Measurements from ENCODE around the gene TTC39A.

TTC39A gene

DNA sequence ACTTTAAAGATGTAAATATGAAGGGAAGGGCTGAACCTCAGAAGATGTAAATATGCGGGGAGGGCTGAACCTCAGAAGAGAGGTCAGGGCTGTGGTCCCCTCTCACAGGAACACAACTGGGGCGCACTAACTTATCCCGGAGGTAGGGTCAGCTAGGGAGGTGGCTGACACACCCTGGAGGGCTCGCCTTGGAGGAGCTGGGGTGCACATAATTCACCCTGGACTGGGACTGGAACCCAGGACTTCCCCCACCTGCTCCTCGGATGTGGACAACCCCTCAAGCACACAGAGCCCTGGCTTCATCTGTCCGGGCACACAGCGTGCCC, 13.9 kb upstream of the TTC39A start:
- H3K36me3 Mint-ChIP-seq (ENCODE audit: low read depth): no peaks in the 10 kb centered on the region
- no peaks in the 10 kb centered on the region for H3K9me3 Mint-ChIP-seq
- H3K4me3 Mint-ChIP-seq: peak overlapping the region; percentile 8 to 55 (median 19)
- no peaks in the 10 kb centered on the region for H3K4me1 Mint-ChIP-seq
- peaks cover 75% of the 10 kb centered on the region for H3K27me3 Mint-ChIP-seq (ENCODE audit: low read depth)
- no peak overlapping the region for H3K27ac Mint-ChIP-seq
- TF ChIP-seq CTCF (IDR thresholded peaks at IDR 0.05; ENCODE audit: unreplicated experiment in 3 of 3): no peak

DNA sequence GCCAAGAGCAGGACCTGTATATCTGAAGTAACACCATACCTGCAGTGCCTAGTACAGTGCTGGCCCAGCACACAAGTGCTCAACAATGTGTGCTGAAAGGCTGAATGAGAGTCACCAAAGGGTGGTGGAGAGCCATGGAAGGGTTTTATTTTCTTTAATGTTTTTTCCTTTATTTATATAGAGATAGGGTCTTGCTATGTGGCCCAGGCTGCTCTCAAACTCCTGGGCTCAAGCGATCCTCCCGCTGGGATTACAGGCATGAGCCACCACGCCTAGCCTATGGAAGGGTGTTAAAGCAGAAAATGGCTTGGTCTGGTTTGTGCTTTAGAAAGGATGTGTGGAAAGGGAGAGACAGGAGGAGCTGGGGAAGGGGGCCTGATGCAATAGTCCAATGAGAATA, 13.3 kb upstream of the TTC39A start:
- Mint-ChIP-seq H3K4me3 (peak overlapping the region; percentile 8 to 55 (median 19)), H3K4me1 (no peaks in the 10 kb centered on the region), H3K9me3 (no peaks in the 10 kb centered on the region), H3K27ac (no peak overlapping the region), H3K27me3 (ENCODE audit: low read depth) (peaks cover 75% of the 10 kb centered on the region), H3K36me3 (ENCODE audit: low read depth) (no peaks in the 10 kb centered on the region)
- TF ChIP-seq CTCF (IDR thresholded peaks at IDR 0.05; ENCODE audit: unreplicated experiment in 3 of 3): no peak

- Mint-ChIP-seq H3K27me3 (ENCODE audit: low read depth) (peaks cover 75% of the 10 kb centered on the region), H3K36me3 (ENCODE audit: low read depth) (no peaks in the 10 kb centered on the region), H3K4me3 (no peak overlapping the region), H3K4me1 (no peaks in the 10 kb centered on the region), H3K27ac (no peak overlapping the region), H3K9me3 (no peaks in the 10 kb centered on the region)
- TF ChIP-seq CTCF (IDR thresholded peaks at IDR 0.05; ENCODE audit: unreplicated experiment in 3 of 3): no peak
Observed at GRCh38 chr1:51342591-51343206, 12.3 kb upstream of the TTC39A start.

DNA sequence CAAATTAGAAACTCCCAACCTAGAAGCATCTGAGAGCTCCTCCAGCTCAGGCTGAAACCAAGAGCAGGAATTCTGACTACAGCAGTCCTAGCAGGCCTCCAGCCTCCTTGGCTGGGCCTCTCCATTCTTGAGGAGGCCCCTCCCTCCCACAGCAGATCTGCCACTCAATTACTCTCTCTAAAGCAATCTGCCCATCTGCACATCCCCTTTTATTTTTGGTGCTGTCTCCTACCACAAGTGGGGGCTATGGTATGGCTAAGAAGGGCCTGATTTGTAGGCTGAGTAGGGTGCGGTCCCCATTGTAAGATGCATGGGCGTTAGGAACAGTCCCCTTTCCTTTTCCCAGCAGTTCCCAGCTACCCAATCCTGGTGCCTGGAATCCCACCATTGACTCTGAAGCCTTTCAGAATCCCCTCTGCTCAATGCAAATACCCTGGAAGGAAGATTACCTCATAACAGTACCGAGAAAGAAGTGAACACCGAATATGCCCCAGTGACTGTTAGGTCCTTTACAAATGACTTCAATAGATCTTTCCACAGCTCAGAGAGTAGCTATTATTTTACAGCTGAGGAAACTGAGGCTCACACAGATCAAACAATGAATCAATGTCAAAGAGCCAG, 11.6 kb upstream of the TTC39A start:
- Mint-ChIP-seq H3K27ac (no peak overlapping the region), H3K4me1 (no peaks in the 10 kb centered on the region), H3K9me3 (no peaks in the 10 kb centered on the region), H3K36me3 (ENCODE audit: low read depth) (no peaks in the 10 kb centered on the region), H3K27me3 (ENCODE audit: low read depth) (peaks cover 69% of the 10 kb centered on the region), H3K4me3 (no peak overlapping the region)
- no peak for TF ChIP-seq CTCF (IDR thresholded peaks at IDR 0.05; ENCODE audit: unreplicated experiment in 3 of 3)

DNA sequence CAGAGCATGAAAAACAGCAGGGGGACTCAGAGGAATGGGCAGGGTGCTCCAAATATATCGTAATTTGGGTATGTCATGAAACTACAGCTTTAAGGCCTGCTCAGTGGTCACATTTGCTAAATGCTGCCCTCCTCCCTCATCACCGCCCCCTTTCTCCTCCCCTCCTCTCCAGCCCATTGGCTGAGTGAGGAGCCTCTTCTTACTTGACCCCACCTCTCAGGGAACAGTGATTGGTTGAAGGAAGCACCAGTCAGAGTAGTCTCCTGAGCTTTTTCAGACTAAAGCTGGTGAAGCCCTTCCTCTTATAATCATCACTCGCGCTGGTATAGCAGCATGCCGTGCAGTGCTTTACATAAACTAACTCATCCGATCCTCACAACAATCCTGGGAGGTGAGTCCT, 10.0 kb upstream of the TTC39A start:
- Mint-ChIP-seq H3K9me3 (no peaks in the 10 kb centered on the region), H3K4me1 (no peaks in the 10 kb centered on the region), H3K4me3 (no peak overlapping the region), H3K27me3 (ENCODE audit: low read depth) (peaks cover 53% of the 10 kb centered on the region), H3K36me3 (ENCODE audit: low read depth) (no peaks in the 10 kb centered on the region), H3K27ac (no peak overlapping the region)
- TF ChIP-seq CTCF (IDR thresholded peaks at IDR 0.05; ENCODE audit: unreplicated experiment in 3 of 3): no peak

GRCh38 chr1:51336711-51337110, 6.3 kb upstream of the TTC39A start:
- no peak for TF ChIP-seq CTCF (IDR thresholded peaks at IDR 0.05; ENCODE audit: unreplicated experiment in 3 of 3)
- H3K27ac Mint-ChIP-seq: no peak overlapping the region
- no peaks in the 10 kb centered on the region for H3K36me3 Mint-ChIP-seq (ENCODE audit: low read depth)
- H3K4me1 Mint-ChIP-seq: no peaks in the 10 kb centered on the region
- H3K27me3 Mint-ChIP-seq (ENCODE audit: low read depth): peaks cover 20% of the 10 kb centered on the region
- H3K9me3 Mint-ChIP-seq: no peaks in the 10 kb centered on the region
- H3K4me3 Mint-ChIP-seq: no peak overlapping the region
